Measurements from ENCODE around the gene MELK.
A peak's percentile ranks its signal among the peaks of the same experiment; 100 is the strongest.
"Not testable (repeated sequence)": the region's sequence is repeated elsewhere in the genome, so short reads cannot be mapped to it uniquely, and the experiment has no call there.

Gene MELK

DNA sequence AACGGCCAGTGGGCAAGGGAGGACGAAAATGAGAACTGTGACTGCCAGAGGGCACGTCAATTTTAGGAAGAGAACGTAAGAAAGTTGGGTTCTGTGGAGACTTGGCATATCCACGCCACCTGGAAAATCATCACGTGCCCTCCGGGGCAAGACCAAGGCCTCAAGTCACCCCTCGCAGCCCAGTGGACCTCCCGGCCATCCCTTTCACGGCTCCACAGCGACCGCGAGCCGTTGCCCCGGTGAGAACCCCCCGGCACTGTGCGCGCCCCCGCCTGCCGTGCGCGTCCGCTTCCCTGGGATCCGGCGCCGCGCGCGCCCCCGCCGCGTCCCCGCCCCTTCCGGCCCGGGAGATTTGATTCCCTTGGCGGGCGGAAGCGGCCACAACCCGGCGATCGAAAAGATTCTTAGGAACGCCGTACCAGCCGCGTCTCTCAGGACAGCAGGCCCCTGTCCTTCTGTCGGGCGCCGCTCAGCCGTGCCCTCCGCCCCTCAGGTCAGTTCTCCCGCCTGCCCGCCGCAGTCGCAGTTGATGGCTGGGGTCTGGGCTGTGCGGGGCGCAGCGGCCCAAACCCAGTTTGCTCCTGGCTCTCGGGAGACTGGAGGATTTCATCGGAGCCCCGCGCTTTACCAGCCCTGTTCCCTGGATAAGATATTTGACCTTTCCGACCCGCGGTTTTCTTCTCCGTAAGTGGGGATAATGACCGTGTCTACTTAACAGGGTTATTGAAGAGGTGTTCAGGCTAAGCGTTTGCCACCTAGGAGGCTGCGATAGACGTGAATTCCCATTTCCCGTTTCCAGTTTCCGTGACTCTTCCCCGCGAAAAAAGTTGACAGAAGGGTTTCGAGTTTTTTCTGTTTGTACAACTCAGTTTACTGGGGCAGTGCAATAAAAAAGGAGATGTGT is at the start of gene MELK:
Gene MELK, plus strand, starts transcription at position 381 of the 904 bp plus-strand sequence. CDS start 8,787 bp downstream, outside the sequence.
- peak within 1 kb of the TSS; percentile 89 for H3K4me3 ChIP-seq (ENCODE audit: low read depth, low read length)

DNA sequence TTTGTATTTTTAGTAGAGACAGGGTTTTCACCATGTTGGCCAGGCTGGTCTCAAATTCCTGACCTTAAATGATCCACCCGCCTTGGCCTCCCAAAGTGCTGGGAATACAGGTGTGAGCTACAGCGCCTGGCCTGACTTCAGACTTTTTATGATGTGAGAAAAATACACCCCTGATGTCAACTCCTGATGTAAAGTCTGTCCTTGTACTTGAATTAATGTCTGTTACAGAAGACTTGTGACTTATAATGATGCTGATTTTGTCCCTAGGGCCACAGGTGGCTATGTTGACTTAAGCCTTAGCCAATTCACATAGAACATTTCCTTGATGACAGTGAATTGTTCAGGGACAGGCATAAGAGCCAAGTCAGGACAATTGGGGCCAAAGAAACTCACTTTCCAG is 42.5 kb upstream of the MELK start:
- no peak overlapping the region for H3K4me3 ChIP-seq (ENCODE audit: low read depth, low read length)

DNA sequence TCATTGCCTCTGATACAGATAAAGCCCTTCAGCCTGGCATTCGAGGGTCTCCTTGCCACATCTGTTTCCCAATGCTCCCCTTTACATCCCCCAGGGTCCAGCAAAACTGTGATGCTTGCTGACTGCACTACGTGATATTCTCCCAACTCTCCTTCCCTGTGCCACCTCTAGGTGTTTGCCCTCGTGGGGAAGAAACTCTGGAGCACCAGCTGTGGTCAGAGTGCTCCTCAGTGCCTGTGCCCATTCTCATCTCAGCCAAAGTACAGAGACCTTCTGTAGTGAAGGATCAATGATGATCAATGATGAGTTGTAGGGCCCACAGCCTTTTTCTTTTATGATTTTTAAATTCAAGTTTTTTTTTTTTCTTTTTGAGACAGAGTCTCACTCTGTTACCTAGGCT is 40.3 kb upstream of the MELK start:
- H3K4me3 ChIP-seq (ENCODE audit: low read depth, low read length): no peak overlapping the region

DNA sequence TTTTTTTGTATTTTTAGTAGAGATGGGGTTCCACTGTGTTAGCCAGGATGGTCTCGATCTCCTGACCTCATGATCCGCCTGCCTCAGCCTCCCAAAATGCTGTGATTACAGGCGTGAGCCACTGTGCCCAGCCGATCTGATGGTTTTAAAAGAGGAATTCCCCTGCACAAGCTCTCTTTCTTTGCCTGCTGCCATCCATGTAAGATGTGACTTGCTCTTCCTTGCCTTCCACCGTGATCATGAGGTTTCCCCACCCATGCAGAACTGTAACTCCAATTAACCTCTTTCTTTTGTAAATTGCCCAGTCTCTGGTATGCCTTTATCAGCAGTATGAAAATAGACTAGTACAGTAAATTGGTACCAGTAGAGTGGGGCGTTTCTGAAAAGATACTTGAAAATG is 39.0 kb upstream of the MELK start:
- H3K4me3 ChIP-seq (ENCODE audit: low read depth, low read length): not testable (repeated sequence)

DNA sequence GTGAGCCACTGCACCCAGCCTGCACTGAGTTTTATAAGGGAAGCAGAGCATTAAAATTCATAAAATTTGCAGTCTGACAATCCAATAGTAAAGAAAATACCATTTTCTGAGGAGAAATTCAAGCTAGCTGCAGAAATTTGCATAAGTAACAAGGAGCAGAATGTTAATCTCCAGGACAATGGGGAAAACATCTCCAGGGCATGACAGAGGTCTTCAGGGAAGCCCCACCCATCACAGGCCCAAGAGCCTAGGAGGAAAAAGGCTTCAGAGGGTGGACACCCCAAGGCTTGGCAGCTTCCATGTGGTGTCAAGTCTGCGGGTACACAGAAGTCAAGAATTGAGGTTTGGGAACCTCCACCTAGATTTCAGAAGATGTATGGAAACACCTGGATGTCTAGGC is 37.6 kb upstream of the MELK start:
- no peak overlapping the region for H3K4me3 ChIP-seq (ENCODE audit: low read depth, low read length)

DNA sequence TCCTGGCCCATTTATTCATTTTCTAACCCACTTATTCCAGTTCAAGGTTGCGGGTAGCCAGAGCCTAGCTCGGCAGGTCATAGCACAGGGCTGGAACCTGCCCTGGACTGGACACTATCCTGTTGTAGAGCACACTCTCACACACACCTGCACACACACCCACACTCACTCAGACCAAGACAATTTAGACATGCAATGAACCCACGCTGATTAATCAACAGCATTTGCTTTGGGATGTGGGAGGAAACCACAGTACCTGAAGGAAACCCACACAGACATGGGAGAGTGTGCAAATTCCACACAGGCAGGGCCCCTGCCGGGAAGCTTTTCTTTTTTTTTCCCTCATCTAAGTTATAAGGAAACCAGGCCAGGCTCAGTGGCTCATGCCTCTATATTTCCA is 34.8 kb upstream of the MELK start:
- no peak overlapping the region for H3K4me3 ChIP-seq (ENCODE audit: low read depth, low read length)

DNA sequence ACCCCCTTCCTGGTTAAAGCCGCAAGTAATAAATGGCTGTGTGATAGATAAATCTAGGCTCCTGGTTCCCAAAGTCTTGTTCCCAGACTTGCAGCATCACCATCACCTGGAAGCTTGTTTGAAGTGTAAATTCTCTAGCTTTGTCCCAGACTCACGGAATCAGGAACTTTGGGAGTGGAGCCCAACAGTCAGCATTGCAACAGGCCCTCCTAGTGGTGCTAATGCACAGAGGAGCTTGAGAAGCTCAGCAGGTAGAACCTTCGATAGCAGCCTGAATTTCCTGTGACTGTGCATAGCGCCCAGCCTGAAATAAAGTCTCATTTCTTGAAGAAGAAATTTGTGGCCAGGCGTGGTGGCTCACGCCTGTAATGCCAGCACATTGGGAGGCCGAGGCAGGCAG is 30.3 kb upstream of the MELK start:
- H3K4me3 ChIP-seq (ENCODE audit: low read depth, low read length): no peak overlapping the region

DNA sequence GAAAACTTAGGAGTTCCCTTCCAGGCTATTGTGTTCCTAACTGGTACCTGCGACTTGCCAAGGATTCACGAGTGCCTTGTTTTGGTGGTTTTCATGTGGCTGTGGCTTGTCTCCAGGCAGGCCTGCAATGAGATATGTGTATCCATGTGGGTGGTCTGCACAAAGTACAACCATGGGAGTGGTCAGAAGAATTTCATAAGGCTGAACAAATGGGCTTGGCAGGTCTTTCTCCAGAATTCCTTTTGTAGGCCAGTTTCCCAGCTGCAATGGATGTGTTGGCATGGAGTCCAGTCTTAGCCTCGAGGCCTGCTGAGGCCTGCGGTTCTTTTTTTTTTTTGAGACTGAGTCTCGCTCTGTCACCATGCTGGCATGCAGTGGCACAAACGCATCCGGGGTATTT is 28.8 kb upstream of the MELK start:
- no peak overlapping the region for H3K4me3 ChIP-seq (ENCODE audit: low read depth, low read length)

DNA sequence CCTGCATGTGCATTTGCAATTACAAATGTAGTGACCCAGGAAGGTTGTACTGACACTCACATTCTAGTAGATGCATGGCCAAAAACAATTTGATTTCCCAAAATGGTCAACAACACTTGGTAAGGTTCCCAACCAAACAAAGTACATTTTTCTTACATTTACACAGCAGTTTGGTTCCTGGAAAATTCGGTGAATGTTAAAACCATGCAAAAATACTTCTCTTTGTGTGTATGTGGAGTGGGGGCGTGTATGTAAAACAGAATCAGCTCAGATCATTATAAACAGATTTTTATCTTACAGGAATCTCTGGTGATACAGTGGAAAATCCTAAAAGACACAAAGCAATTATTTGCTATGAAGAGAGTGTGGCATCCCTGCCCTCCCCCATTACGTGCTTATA is 25.1 kb upstream of the MELK start:
- H3K4me3 ChIP-seq (ENCODE audit: low read depth, low read length): no peak overlapping the region

DNA sequence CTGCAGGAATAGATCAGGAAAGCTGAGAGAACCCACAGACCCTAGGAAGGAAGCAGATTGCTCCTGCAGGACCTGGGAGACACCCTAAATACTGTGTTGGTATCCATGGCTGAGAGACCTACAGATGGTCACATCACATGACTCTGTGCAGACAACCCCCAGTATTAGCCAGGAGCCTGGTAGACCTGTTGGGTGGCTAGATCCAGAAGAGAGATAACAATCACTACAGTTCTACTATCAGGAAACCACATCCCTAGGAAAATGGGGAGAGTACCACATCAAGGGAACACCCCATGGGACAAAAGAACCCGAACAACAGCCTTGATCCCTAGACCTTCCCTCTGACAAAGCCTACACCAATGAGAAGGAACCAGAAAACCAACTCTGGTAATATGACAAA is 24.2 kb upstream of the MELK start:
- H3K4me3 ChIP-seq (ENCODE audit: low read depth, low read length): no peak overlapping the region

DNA sequence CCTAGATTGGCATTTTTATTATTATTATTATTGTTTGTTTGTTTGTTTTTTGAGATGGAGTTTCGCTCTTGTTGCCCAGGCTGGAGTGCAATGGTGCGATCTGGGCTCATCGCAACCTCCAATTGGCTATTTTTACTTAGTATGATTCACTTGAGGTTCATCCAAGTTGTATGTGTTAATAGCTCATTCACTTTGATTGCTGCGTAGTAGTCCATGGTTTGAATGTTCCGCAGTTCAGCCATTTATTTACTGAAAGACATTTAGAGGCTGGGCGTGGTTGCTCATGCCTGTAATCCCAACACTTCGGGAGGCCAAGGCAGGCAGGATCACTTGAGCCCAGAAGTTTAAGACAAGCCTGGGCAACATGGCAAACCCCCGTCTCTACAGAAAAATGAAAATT is 22.6 kb upstream of the MELK start:
- H3K4me3 ChIP-seq (ENCODE audit: low read depth, low read length): no peak overlapping the region

DNA sequence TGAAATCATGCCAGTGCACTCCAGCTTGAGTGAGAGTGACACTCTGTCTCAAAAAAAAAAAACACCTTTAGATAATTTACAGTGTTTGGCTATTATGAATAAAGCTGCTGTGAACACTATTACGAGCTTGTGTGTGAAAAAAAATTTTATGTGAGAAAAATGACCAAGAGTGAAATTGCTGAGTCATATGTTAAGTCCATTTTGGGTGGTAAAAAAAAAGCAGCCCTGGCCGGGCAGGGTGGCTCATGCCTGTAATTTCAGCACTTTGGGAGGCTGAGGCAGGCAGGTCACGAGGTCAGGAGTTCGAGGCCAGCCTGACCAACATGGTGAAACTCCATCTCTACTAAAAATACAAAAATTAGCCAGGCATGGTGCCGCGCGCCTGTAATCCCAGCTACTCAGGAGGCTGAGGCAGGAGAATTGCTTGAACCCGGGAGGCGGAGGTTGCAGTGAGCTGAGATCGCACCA is 22.0 kb upstream of the MELK start:
- not testable (repeated sequence) for H3K4me3 ChIP-seq (ENCODE audit: low read depth, low read length)

DNA sequence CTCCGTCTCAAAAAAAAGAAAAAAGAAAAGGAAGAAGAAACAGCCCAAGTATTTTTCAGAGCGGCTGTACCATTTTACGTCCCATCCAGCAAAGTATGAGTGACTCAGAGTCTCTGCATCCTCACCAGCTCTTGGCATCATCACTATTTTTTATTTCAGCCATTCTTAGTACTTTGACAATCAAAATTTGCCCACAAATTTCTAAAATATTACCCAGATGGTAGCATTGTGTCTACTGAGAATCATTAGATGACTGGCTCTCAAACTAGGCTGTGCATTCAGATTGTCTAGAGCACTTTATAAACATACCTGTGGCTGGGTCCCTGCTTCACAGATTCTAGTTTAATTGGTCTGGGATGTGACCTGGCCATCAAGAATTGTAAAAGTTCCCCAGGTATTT is 21.6 kb upstream of the MELK start:
- no peak overlapping the region for H3K4me3 ChIP-seq (ENCODE audit: low read depth, low read length)

DNA sequence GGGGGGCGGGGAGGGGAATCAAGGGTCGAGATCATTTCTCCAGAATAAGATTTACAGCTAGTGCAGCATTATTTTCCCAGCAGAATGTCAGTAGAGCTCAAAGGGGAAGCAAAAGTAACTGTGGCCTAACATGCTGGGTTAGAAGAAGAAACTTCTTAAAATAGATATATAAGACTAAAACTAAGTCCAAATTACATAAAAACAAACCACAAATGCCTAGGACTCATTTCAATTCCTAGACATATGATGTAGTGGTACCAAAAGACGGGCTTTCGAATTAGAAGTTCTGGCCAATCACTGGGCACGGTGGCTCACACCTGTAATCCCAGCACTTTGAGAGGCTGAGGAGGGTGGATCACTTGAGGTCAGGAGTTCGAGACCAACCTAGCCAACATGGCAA is 20.8 kb upstream of the MELK start:
- H3K4me3 ChIP-seq (ENCODE audit: low read depth, low read length): no peak overlapping the region

DNA sequence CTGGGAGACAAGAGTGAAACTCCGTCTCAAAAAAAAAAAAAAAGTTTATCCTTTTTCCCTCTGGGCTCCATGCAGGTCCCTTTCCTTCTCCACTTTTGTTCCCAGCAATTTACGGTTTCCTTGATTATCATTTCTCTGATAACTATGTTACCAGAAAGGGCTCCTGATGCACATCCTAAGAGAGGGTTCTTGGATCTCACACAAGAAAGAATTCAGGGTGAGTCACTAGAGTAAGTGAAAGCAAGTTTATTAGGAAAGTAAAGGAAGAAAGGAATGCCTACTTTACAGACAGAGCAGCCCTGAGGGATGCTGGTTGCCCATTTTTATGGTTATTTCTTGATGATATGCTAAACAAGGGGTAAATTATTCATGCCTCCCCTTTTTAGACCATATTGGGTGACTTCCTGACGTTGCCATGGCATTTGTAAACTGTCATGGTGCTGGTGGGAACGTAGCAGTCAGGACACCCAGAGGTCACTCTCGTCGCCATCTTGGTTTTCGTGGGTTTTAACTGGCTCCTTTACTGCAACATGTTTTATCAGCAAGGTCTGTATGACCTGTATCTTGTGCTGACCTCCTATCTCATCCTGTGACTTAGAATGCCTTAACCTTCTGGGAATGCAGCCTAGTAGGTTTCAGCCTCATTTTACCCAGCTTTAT is 13.5 kb upstream of the MELK start:
- no peak overlapping the region for H3K4me3 ChIP-seq (ENCODE audit: low read depth, low read length)

DNA sequence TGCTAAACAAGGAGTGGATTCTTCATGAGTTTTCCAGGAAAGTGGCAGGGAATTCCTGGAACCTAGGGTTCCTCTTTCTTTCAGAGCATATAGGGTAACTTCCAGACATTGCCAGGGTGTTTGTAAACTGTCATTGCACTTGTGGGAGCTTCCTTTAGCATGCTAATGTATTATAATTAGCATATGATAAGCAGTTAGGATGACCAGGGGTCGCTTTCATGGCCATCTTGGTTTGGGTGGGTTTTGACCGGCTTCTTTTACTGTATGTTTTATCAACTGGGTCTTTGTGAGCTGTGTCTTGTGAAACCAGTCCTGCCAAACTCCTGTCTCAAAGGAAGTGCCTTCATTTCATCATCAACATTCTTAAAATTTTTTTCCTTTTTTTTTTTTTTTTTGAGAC is 11.9 kb upstream of the MELK start:
- no peak overlapping the region for H3K4me3 ChIP-seq (ENCODE audit: low read depth, low read length)

DNA sequence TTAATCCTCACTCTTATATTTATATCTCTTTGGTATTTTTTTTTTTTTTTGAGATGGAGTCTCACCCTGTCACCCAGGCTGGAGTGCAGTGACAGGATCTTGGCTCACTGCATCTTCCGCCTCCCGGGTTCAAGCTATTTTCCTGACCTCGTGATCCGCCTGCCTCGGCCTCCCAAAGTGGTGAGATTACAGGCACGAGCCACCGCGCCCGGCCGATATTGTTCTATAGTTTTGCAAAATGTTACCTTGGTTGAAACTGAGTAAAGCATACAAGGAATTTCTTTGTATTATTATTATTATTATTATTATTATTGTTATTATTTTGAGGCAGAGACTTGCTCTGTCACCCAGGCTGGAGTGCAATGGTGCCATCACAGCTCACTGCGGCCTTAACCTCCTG is 9.9 kb upstream of the MELK start:
- H3K4me3 ChIP-seq (ENCODE audit: low read depth, low read length): not testable (repeated sequence)

DNA sequence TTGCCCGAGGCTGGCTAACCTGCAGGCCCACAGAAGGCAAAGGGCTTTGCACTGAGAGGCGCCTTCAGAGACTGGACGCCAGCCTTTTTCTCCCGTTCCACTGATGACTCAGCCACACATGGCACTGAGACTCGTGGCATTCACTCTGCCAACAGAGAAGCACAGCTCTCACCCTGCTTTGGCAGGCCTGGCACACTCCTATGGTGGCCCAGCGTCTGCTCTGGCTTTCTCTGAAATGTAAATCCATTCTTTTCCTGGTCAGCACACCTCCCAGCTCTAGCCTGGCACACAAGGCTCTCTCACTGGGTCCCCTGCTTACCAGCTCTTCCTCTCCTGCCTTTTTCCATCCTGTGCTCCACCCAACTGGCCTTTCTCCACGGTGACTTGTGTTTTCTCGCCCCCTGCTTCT is 5.9 kb upstream of the MELK start:
- no peak overlapping the region for H3K4me3 ChIP-seq (ENCODE audit: low read depth, low read length)

DNA sequence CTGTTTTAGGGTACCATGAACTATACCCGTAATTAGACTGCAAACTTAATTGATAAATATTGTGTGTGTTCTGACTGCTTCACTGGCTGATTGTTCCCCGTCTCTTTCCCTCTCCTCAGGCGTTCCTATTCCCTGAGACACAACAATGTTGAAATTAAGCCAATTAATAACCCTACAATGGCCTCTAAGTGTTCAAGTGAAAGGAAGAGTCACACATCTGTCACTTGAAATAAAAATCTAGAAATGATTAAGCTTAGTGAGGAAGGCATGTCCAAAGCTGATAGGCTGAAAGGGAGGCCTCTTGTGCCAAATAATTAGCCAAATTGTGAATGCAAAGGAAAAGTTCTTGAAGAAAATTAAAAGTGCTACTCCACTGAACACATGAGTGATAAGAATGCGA is 4.0 kb upstream of the MELK start:
- not testable (repeated sequence) for H3K4me3 ChIP-seq (ENCODE audit: low read depth, low read length)

DNA sequence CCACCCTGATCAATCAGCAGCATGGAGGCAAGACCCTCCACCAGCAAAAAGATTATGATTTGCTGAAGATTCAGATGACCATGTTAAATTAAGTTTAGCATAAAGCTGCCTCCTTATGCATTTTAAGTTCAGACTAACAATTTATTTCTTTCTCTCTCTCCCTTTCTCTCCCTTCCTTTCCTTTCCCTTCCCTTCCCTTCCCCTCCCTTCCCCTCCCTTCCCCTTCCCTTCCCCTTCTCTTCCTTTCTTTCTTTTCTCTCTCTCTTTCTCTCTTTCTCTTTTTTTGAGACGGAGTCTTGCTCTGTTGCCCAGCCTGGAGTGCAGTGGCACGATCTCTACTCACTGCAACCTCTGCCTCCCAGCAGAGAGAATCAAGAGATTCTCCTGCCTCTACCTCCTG is 1.4 kb upstream of the MELK start:
- no peak overlapping the region for H3K4me3 ChIP-seq (ENCODE audit: low read depth, low read length)

DNA sequence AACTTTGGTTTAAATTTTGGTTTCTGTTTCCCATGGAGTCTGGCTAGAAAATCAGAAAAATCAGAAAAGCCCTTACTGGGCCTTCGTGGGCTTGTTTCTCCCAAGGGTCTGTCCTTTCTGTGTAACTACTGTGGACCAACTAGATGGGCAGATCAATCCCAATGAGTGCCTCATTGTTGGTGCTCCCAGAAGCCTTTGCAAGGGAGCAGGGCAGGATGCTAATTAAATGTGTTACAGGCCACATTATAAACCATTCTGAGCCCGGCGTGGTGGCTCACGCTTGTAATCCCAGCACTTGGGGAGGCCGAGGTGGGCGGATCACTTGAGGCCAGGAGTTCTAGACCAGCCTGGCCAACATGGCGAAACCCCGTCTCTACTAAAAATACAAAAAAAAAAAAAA is 1.4 kb downstream of the MELK start:
- peak overlapping the region; percentile 89 for H3K4me3 ChIP-seq (ENCODE audit: low read depth, low read length)

DNA sequence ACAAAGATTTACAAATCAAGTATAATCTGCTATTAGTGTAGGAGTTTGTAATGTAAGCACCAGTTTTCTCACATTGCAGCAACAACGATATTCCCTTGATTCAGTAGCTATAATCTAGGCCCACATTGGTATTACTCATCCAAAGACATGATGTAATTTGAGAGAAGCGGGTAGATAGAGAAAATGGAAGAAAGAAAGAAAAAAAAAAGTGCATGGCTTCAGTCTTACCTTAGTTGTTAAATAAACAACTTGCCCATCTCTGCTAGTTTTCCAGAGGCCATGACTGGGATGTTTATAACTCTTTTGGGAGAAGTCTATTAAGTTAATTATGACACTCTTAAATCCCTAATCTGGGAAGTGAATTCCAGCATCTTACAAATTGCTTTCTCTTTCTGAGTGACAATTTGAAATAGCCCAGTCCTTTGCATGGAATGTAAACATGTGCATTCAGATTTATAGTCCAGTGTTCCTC is 2.8 kb downstream of the MELK start:
- no peak overlapping the region for H3K4me3 ChIP-seq (ENCODE audit: low read depth, low read length)
